ENCODE data around the gene TOM1L2. TPM values are rescaled to one million over a fixed set of nuclear protein-coding genes. Genes with fewer than 3 reads are reported as not detected.

Gene TOM1L2
- total RNA-seq, 4 donors from 2014 or later = 55.7 to 97.1 (median 73.3) TPM

GRCh38 chr17:17835415-17836249 is 136.6 kb downstream of the TOM1L2 start:
- Histone ChIP-seq H3K4me3 (peak overlapping the region; percentile 44 to 89 (median 80)), H3K4me1 (peaks cover 67% of the 10 kb centered on the region in 2 donors), H3K27me3 (no peaks in the 10 kb centered on the region), H3K36me3 (no peaks in the 10 kb centered on the region), H3K9me3 (no peaks in the 10 kb centered on the region), H3K27ac (peak overlapping the region; percentile 97 to 100 (median 99))
- in situ Hi-C loops (cut with MboI; ENCODE audit: low sequenced_read_pairs in 4 of 4) = no loop called here
- DNase-seq (no peak), ATAC-seq (peak; percentile 4 to 7)
- intact Hi-C loops (cut with DNase I; ENCODE audit: low total_unique reads) = loop anchor here (1.0 kb wide), 1 partner anchor 12 kb away; no protein-coding TSS in a partner anchor
- TF ChIP-seq POLR2A (IDR thresholded peaks at IDR 0.05) (no peak), CTCF (IDR thresholded peaks at IDR 0.05 in 4 of 5, conservative IDR thresholded peaks at IDR 0.05 in 1 of 5) (no peak)

GRCh38 chr17:17834974-17835373 is 137.2 kb downstream of the TOM1L2 start:
- Histone ChIP-seq H3K36me3 (no peaks in the 10 kb centered on the region), H3K9me3 (no peaks in the 10 kb centered on the region), H3K27ac (peak overlapping the region; percentile 97 to 100 (median 99)), H3K4me1 (peaks cover 66 to 71% of the 10 kb centered on the region in 2 donors), H3K4me3 (peak overlapping the region in 2 of 4 donors; percentile 44 to 79), H3K27me3 (no peaks in the 10 kb centered on the region)
- no peak for DNase-seq
- TF ChIP-seq POLR2A (IDR thresholded peaks at IDR 0.05) = no peak
- no peak for TF ChIP-seq CTCF (IDR thresholded peaks at IDR 0.05 in 4 of 5, conservative IDR thresholded peaks at IDR 0.05 in 1 of 5)
- intact Hi-C loops (cut with DNase I; ENCODE audit: low total_unique reads) (no loop called here), in situ Hi-C loops (cut with MboI; ENCODE audit: low sequenced_read_pairs in 4 of 4) (no loop called here)
- no peak for ATAC-seq

GRCh38 chr17:17833658-17834357 is 138.4 kb downstream of the TOM1L2 start:
- no peak for DNase-seq
- H3K27ac ChIP-seq = peak overlapping the region; percentile 97 to 100 (median 99)

GRCh38 chr17:17832032-17832363 is 140.2 kb downstream of the TOM1L2 start:
- in situ Hi-C loops (cut with MboI; ENCODE audit: low sequenced_read_pairs in 4 of 4) (no loop called here), intact Hi-C loops (cut with DNase I; ENCODE audit: low total_unique reads) (no loop called here)
- Histone ChIP-seq H3K4me1 (peaks cover 43 to 62% of the 10 kb centered on the region in 2 donors), H3K4me3 (no peak overlapping the region), H3K9me3 (no peaks in the 10 kb centered on the region), H3K36me3 (no peaks in the 10 kb centered on the region), H3K27ac (peak overlapping the region in 3 of 4 donors; percentile 69 to 74 (median 70)), H3K27me3 (no peaks in the 10 kb centered on the region)
- no peak for TF ChIP-seq POLR2A (IDR thresholded peaks at IDR 0.05)
- ATAC-seq = no peak
- no peak for DNase-seq

More at GRCh38 chr17:17833658-17834357, 138.4 kb downstream of the TOM1L2 start:
- no peak for TF ChIP-seq CTCF (IDR thresholded peaks at IDR 0.05 in 4 of 5, conservative IDR thresholded peaks at IDR 0.05 in 1 of 5)
- no peak for TF ChIP-seq POLR2A (IDR thresholded peaks at IDR 0.05)
- Histone ChIP-seq H3K9me3 (no peaks in the 10 kb centered on the region), H3K4me3 (no peak overlapping the region), H3K4me1 (peaks cover 61 to 69% of the 10 kb centered on the region in 2 donors), H3K36me3 (no peaks in the 10 kb centered on the region), H3K27me3 (no peaks in the 10 kb centered on the region)
- in situ Hi-C loops (cut with MboI; ENCODE audit: low sequenced_read_pairs in 4 of 4) = no loop called here
- intact Hi-C loops (cut with DNase I; ENCODE audit: low total_unique reads) = no loop called here
- ATAC-seq = no peak
